H9 (cell line): ENCODE measurements around the gene APOBEC3B. TPM values are rescaled to one million over a fixed set of nuclear protein-coding genes. Genes with fewer than 3 reads are reported as not detected.

Source experiments
- DNase-seq: peaks from one replicate; pipeline ENCODE4 v3.0.0-alpha.2; 2017
- H2AFZ ChIP-seq: one replicate; pipeline ENCODE4 v1.6.1; 2013; ENCODE audit warnings: mild to moderate bottlenecking, low read length, control low read depth, moderate library complexity
- H2AK5ac ChIP-seq: 2 replicates; pipeline ENCODE4 v1.6.1; 2013; ENCODE audit warnings: low read length, control low read depth, mixed read lengths; ENCODE audit not compliant: insufficient read length
- H2BK120ac ChIP-seq: one replicate; pipeline ENCODE4 v1.6.1; 2013; ENCODE audit warnings: low read depth, mild to moderate bottlenecking, low read length, control low read depth, inconsistent platforms; ENCODE audit not compliant: poor library complexity, severe bottlenecking
- H2BK12ac ChIP-seq: 2 replicates; pipeline ENCODE4 v1.6.1; 2013; ENCODE audit warnings: low read length, control low read depth, mixed read lengths, low read depth; ENCODE audit not compliant: insufficient read length
- H2BK15ac ChIP-seq: 2 replicates; pipeline ENCODE4 v1.6.1; 2013; ENCODE audit warnings: low read depth, low read length, control low read depth
- H2BK20ac ChIP-seq: one replicate; pipeline ENCODE4 v1.6.1; 2013; ENCODE audit warnings: low read depth, mild to moderate bottlenecking, low read length, control low read depth, inconsistent platforms; ENCODE audit not compliant: poor library complexity, severe bottlenecking
- H2BK5ac ChIP-seq: 2 replicates; pipeline ENCODE4 v1.6.1; 2013; ENCODE audit warnings: low read length, control low read depth, mixed read lengths; ENCODE audit not compliant: insufficient read length
- H3K14ac ChIP-seq: 2 replicates; pipeline ENCODE4 v1.6.1; 2013; ENCODE audit warnings: low read length, control low read depth; ENCODE audit not compliant: insufficient read depth
- H3K18ac ChIP-seq: 2 replicates; pipeline ENCODE4 v1.6.1; 2013; ENCODE audit warnings: low read depth, mild to moderate bottlenecking, mixed read lengths, low read length, control low read depth; ENCODE audit not compliant: insufficient read length
- H3K23ac ChIP-seq: 2 replicates; pipeline ENCODE4 v1.6.1; 2013; ENCODE audit warnings: low read length, control low read depth, mixed read lengths, low read depth; ENCODE audit not compliant: insufficient read length
- H3K23me2 ChIP-seq: 2 replicates; pipeline ENCODE4 v1.6.1; 2013; ENCODE audit warnings: low read depth, mild to moderate bottlenecking, mixed read lengths, low read length, control low read depth; ENCODE audit not compliant: insufficient read length, poor library complexity, severe bottlenecking
- H3K27ac ChIP-seq: 2 replicates; pipeline ENCODE4 v1.5.1; 2013; ENCODE audit warnings: low read length, control low read depth, mixed read lengths, low read depth; ENCODE audit not compliant: insufficient read length
- H3K27me3 ChIP-seq: 2 replicates; pipeline ENCODE4 v1.6.1; 2013; ENCODE audit warnings: low read length, control low read depth, inconsistent platforms; ENCODE audit not compliant: insufficient read depth
- H3K4ac ChIP-seq: 2 replicates; pipeline ENCODE4 v1.6.1; 2013; ENCODE audit warnings: low read depth, mild to moderate bottlenecking, control low read depth, inconsistent platforms, low read length, moderate library complexity
- H3K4me1 ChIP-seq: 2 replicates; pipeline ENCODE4 v1.6.1; 2013; ENCODE audit warnings: low read length, control low read depth, inconsistent platforms; ENCODE audit not compliant: insufficient read depth
- H3K4me2 ChIP-seq: 2 replicates; pipeline ENCODE4 v1.6.1; 2013; ENCODE audit warnings: low read length, control low read depth, mixed read lengths; ENCODE audit not compliant: insufficient read length, insufficient read depth
- H3K56ac ChIP-seq: 2 replicates; pipeline ENCODE4 v1.6.1; 2013; ENCODE audit warnings: low read depth, mild to moderate bottlenecking, mixed read lengths, low read length, control low read depth; ENCODE audit not compliant: insufficient read length
- H3K79me1 ChIP-seq: 2 replicates; pipeline ENCODE4 v1.6.1; 2013; ENCODE audit warnings: low read depth, mild to moderate bottlenecking, moderate library complexity, low read length, control low read depth, inconsistent platforms; ENCODE audit not compliant: insufficient read depth, poor library complexity, severe bottlenecking
- H3K79me2 ChIP-seq: 2 replicates; pipeline ENCODE4 v1.6.1; 2013; ENCODE audit warnings: low read length, control low read depth, inconsistent platforms; ENCODE audit not compliant: insufficient read depth
- H3K9ac ChIP-seq: 2 replicates; pipeline ENCODE4 v1.6.1; 2013; ENCODE audit warnings: low read length, control low read depth, mixed read lengths; ENCODE audit not compliant: insufficient read length; ENCODE audit errors: extremely low read depth
- H3K9me3 ChIP-seq: one replicate; pipeline ENCODE4 v1.6.1; 2013; ENCODE audit warnings: low read depth, low read length, inconsistent platforms; ENCODE audit not compliant: control insufficient read depth
- H3T11ph ChIP-seq: one replicate; pipeline ENCODE4 v1.6.1; 2013; ENCODE audit warnings: mild to moderate bottlenecking, low read length, control low read depth, inconsistent platforms
- H4K20me1 ChIP-seq: one replicate; pipeline ENCODE4 v1.6.1; 2013; ENCODE audit not compliant: control insufficient read depth, insufficient read length, insufficient read depth
- H4K5ac ChIP-seq: 2 replicates; pipeline ENCODE4 v1.6.1; 2013; ENCODE audit warnings: low read depth, mild to moderate bottlenecking, mixed read lengths, low read length, control low read depth; ENCODE audit not compliant: insufficient read length
- H4K8ac ChIP-seq: replicated peaks from 2 replicates; pipeline ENCODE4 v1.6.1; 2013; ENCODE audit warnings: low read length, control low read depth, mixed read lengths, low read depth; ENCODE audit not compliant: insufficient read length
- H4K91ac ChIP-seq: 2 replicates; pipeline ENCODE4 v1.6.1; 2013; ENCODE audit warnings: low read depth, mild to moderate bottlenecking, moderate library complexity, mixed read lengths, low read length, control low read depth; ENCODE audit not compliant: insufficient read length
- H3K27ac Mint-ChIP-seq, 3 experiments: 2 replicates in 2 of 3; 3 replicates in 1 of 3; pipeline ENCODE4 v1.8.0; 2020 to 2021; ENCODE audit warnings: mixed read lengths in 3 of 3, mild to moderate bottlenecking in 1 of 3, moderate library complexity in 1 of 3
- H3K27me3 Mint-ChIP-seq: 2 replicates; pipeline ENCODE4 v1.8.0; 2021; ENCODE audit warnings: low read depth, mild to moderate bottlenecking, moderate library complexity, mixed read lengths
- H3K36me3 Mint-ChIP-seq, 3 experiments: 2 replicates in 2 of 3; 3 replicates in 1 of 3; pipeline ENCODE4 v1.8.0; 2020 to 2021; ENCODE audit warnings: low read depth in 3 of 3, mixed read lengths in 3 of 3; ENCODE audit not compliant: insufficient read depth in 1 of 3
- H3K4me1 Mint-ChIP-seq, 2 experiments: 2 replicates each; pipeline ENCODE4 v1.8.0; 2020; ENCODE audit warnings: mixed read lengths in 2 of 2
- H3K4me3 Mint-ChIP-seq, 2 experiments: 2 replicates in 1 of 2; 3 replicates in 1 of 2; pipeline ENCODE4 v1.8.0; 2020 to 2021; ENCODE audit warnings: mild to moderate bottlenecking in 2 of 2, mixed read lengths in 2 of 2, moderate library complexity in 1 of 2
- H3K9me3 Mint-ChIP-seq, 2 experiments: 2 replicates in 1 of 2; 3 replicates in 1 of 2; pipeline ENCODE4 v1.8.0; 2020; ENCODE audit warnings: mild to moderate bottlenecking in 2 of 2, mixed read lengths in 2 of 2, moderate library complexity in 1 of 2
- CTCF ChIP-seq: fragments of 200-600 bp; sonication (generic); conservative IDR thresholded peaks from 3 replicates; pipeline ENCODE4 v1.8.0; 2021; ENCODE audit warnings: antibody characterized with exemption, mild to moderate bottlenecking
- WGBS: extraction: QIAGEN DNeasy Blood & Tissue Kit; methylation state at CpG from one replicate; pipeline ENCODE4 v1.1.7; 2013; ENCODE audit warnings: missing lambda C conversion rate, low lambda C conversion rate, mixed read lengths; ENCODE audit not compliant: insufficient read length; ENCODE audit errors: extremely low coverage; 5-methylcytosine and 5-hydroxymethylcytosine counted together
- total RNA-seq: library from RNA; stranded (reverse); gene quantifications from 2 replicates; pipeline ENCODE4 v1.2.1, GENCODE V29; 2021

APOBEC3B gene
- total RNA-seq, 1 experiment from 2014 or later, result 29.0 TPM

GRCh38 chr22:38936562-38936961 lies 45.6 kb upstream of the APOBEC3B start:
- Mint-ChIP-seq H3K4me3 (no peak overlapping the region), H3K36me3 (no peaks in the 10 kb centered on the region), H3K4me1 (peaks cover 0 to 9% of the 10 kb centered on the region in 2 experiments; a peak in 3 of 4 replicates), H3K27ac (no peak overlapping the region; a peak in 1 of 7 replicates), H3K9me3 (peaks cover 3 to 5% of the 10 kb centered on the region in 2 experiments; a peak in 3 of 5 replicates), H3K27me3 (peaks cover 7% of the 10 kb centered on the region)
- Histone ChIP-seq H3K18ac (no peak overlapping the region), H4K8ac (no peak overlapping the region), H2AFZ (no peak overlapping the region), H3K23me2 (no peaks in the 10 kb centered on the region), H3K4ac (no peak overlapping the region), H3K4me2 (no peak overlapping the region), H4K91ac (no peak overlapping the region), H3K79me2 (no peaks in the 10 kb centered on the region), H3K14ac (no peak overlapping the region), H4K20me1 (no peaks in the 10 kb centered on the region), H3K27ac (no peak overlapping the region), H2BK20ac (no peak overlapping the region), H3T11ph (no peak overlapping the region), H3K9me3 (no peaks in the 10 kb centered on the region), H2BK5ac (no peak overlapping the region), H3K9ac (no peak overlapping the region), H3K23ac (no peak overlapping the region), H2BK15ac (no peak overlapping the region), H2BK120ac (no peak overlapping the region), H3K79me1 (no peaks in the 10 kb centered on the region), H3K27me3 (no peaks in the 10 kb centered on the region), H2AK5ac (no peak overlapping the region), H4K5ac (no peak overlapping the region), H3K56ac (no peak overlapping the region), H2BK12ac (no peak overlapping the region), H3K4me1 (no peaks in the 10 kb centered on the region)
- WGBS, result no CpG with 5 or more reads among the region's 17 CpGs
- DNase-seq, result no peak
- TF ChIP-seq CTCF, result no peak
